GM10847 (cell line): ENCODE data around the gene HDAC4.

Experiments
- POLR2A ChIP-seq: IDR thresholded peaks from 2 replicates; pipeline ENCODE4 v1.6.1; 2011; ENCODE audit not compliant: insufficient read length; ENCODE audit errors: extremely low read depth

HDAC4 gene

DNA sequence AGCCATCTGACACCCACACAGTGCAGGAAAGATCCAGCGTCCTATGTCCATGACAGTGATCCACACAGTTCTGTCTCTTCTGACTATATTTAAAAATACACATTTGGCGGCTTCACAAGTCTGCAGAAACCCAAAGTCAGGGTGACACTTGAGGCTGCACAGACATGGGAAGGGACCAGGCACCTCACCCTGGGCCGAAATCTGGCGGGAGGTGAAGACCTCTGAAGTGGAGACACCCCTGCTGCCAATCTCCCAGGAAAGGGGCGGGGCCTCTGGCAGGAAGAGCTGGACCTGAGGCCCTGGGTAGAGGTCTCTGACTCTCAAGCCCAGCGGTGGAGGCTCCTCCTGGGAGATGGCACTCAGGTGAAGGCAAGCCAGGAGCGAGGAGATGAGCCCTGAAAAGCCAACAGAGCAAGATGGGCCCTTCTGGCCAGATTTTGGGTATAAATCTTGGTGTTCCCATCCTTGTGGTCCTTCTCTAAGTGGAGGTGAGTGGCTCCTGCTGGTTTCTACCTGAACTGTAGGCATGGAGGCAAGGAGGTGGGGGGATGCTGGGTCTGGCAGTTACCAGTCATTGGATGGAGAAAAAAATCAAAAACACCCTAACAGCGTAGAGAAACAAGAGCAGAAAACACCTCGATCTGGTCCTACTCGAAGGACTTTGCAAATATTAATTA is 248.4 kb downstream of the HDAC4 start:
- no peak for TF ChIP-seq POLR2A

DNA sequence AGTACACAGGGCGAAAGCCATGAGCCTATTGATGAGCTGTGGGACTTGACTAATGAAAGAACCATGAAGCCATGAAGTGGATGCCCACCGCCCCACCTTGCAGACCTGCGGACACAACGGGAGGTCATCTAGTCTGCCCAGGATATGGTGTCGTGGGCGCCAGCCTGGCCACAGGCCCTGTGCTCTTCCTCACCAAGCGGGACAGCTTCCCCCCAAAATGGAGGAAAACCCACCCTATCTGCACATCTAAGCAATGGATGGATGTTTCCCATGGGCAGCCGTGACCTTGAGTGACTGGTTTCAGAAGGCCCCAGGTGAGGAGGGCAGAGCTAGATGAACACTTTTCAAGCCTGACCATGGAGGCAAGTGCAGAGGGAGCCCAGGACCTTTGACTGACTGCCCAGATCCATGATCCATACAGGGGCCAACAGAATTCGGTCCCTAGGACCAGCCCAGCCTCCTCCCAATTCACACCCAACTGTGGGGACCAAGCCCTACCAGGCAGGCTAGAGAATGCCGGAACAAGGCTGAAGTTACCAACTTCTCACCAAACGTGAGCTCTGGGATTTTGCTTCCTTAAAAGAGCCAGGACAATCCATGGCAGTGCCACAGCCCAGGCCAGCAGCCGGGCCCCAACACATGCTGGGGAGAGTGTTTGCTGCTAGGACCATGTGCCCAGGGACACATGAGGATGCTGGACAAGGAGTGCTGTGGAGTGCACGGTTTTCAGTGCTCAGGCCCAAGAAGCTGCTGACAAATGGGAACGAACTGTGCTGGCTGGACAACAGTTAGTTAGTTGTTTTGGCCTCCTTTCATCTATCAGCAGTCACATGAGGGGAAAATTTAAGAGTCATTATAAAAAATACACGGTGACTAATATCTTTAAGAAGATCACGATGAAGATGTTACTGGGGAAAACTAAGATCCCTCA is 249.4 kb downstream of the HDAC4 start:
- no peak for TF ChIP-seq POLR2A

DNA sequence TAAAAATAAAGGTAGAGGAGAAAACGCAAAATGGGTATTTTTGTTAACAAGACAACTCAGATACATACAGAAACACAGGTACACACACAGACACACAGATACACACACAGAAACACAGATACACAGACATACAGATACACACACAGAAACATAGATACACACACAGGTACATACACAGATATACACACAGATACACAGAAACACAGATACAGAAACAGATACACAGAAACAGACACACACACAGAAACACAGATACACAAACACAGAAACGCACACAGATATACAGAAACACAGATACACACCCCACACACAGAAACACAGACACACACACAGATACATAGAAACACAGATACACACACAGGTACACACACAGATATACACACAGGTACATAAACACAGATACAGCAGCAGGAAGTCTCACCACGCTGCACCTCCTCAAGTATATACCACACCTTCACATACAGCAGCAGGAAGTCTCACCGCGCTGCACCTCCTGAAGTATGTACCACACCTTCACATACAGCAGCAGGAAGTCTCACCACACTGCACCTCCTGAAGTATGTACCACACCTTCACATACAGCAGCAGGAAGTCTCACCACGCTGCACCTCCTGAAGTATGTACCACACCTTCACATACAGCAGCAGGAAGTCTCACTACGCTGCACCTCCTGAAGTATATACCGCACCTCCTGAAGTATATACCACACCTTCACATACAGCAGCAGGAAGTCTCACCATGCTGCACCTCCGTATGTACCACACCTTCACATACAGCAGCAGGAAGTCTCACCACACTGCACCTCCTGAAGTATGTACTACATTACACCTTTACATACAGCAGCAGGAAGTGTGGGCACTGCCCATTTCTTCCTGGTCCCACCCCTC is 250.5 kb downstream of the HDAC4 start:
- no peak for TF ChIP-seq POLR2A

DNA sequence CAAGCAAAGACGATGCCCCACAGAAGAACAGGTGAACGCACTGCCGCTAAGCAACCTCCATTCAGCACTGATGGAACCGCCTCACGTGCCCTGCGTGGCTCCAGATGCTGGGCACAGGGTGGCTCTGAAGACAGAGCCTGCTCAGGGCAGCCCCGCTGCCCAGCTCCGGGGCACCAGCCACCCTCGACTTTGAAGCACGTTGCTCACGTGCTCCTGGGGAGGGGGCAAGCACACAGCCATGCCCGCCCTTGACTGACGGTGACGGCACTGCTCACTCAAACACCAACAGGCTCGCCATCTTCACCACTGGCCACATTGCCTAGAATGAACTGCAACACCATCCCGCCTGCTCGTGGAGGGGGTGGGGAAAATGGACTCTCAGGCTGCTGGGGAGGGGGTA is 251.3 kb downstream of the HDAC4 start:
- no peak for TF ChIP-seq POLR2A

DNA sequence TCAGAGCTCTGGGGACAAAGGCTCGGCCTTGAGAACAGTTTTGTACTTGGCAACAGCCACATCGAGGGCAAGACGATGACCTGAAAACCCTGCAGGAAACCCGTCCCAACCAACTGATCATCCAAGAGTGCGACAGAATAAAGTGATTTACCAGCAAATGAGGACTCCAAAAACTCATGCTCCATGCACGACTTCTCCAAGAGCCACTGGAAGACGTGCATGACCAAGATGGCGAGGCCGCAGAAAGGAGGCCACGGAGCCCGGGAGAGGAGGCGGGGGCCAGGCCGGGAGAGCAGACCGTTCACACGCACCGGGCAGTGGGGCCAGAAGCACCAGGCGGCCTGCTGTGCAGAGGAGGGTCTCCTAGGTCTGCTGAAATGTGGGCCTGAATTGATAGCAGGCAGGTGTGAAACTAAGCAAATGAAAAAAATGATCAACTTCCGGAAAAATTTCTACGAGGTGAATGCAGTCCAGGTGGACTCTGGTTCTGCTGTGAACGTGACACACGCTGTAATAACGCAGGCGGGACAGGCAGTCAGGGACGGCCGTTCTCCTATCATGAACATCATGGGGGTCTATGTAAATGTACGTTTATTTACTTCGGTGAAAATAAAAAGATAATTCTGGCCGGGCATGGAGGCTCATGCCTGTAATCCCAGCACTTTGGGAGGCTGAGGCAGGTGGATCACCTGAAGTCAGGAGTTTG is 252.2 kb downstream of the HDAC4 start:
- no peak for TF ChIP-seq POLR2A

DNA sequence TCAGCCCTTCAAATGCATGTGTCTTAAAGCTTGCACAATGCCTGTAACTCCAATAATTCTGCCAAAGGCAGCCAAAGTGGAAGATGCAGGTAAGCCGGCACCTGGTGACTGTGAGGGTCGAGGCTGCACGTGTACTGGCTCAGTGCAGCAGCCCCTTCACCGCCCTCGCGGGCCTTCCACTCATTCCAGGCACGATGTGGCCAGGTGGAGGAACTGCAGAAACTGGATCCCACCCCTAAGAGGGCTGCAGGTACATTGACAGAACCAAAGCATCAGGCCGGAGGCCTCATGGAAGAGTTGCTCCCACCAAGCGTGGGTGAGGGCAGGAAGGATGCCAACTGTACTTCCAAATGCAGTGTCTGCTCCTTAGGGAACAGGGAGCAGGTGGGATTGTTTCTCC is 253.4 kb downstream of the HDAC4 start:
- TF ChIP-seq POLR2A = no peak

DNA sequence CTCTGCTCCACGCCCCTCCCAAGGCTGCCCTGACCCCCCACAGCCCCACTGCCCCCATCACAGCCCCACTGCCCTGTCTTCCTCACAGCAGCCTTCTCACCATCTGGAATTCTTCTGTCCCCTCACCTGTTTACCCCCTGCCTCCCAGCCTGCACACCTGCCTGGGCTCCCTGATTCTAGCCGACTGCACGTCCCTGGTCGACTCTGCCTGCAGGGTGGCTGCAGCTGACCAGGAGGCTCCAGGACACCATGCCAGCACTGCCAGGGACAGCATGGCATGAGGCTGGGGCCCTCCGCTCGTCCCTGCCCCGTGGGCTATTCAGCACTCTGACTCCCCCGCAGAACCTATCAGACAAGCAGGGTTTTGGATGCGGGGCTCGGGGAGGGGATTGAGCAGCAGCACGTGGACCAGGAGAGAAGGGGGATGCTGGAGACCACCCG is 254.1 kb downstream of the HDAC4 start:
- no peak for TF ChIP-seq POLR2A

DNA sequence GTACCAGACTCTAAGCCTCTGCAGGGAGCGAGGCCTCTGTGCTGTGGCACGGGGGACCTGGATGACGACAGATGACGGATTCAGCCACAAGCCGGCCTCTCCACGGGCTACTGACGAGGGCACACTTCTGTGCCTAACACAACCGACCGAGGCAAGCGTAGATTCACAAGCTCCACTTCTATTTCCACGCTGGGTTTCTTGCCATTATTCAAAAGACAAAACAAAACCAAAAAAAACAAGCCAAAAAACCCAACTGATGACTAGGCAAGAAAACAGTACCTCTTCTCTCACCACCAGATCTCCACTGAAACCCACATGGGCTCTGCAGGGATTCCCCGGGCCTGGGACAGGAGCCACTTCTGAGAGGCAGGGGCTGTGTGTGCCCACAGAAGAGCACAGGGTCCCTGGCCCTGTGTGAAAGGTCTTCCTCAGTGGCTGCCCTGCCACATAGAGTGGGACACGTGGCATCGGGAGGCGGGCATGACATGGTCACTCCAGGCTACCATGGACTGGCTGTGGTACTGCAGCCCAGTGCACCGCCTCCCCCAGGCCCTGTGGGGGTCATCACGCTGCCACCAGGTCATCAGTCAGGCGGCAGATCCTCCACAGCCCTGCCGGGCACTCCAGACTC is 254.7 kb downstream of the HDAC4 start:
- no peak for TF ChIP-seq POLR2A

DNA sequence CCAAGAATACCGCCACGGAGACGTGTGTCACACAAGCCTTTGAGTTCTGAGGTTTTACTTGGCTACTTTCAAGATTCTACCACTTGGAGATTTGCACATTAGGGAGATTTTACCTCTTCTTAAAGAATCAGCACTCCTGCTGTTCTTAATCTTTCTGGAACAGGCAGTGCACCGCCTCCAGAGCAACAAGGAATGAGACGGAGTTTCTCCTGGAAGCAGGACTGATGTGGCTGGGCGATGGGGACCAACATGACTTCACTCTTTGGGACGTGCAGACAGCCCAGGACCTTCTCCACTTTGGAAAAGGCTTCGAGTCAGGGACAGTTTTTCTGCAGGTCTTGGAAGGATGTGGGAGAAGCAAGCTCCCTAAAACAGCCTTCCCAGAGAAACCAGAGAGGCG is 255.2 kb downstream of the HDAC4 start:
- no peak for TF ChIP-seq POLR2A

DNA sequence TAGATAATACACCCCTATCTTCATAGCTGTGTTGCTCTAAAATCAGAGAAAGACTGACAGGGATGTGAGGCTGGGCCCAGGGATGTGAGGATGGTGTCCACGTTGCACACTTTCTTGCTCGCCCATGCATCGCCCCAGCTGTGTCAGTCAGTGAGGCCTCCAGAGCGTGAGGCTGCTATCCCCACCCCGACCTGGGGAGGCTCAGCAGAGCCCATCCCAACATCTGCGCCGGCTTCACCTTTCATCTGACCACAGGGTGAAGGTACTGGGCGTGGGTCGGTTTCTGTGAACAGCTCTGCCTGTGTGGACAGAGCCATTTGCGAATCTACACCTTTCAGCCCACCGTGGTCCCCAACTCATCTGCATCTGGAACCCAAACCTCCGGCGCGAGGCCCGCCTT is 255.7 kb downstream of the HDAC4 start:
- no peak for TF ChIP-seq POLR2A

DNA sequence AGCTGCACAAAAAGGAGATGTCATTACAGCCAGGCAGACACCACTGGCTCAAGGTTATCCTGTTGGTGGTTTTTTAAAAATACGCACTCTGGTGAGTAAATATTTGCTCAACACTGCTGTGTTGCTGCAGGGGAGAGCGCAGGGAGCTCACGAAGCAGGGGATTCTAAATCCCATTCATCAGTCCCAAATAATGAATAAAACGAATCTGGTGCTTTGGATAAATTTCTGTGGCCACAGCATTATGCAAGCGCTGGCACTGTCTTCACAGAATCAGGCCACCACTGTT is 256.2 kb downstream of the HDAC4 start:
- TF ChIP-seq POLR2A = no peak

DNA sequence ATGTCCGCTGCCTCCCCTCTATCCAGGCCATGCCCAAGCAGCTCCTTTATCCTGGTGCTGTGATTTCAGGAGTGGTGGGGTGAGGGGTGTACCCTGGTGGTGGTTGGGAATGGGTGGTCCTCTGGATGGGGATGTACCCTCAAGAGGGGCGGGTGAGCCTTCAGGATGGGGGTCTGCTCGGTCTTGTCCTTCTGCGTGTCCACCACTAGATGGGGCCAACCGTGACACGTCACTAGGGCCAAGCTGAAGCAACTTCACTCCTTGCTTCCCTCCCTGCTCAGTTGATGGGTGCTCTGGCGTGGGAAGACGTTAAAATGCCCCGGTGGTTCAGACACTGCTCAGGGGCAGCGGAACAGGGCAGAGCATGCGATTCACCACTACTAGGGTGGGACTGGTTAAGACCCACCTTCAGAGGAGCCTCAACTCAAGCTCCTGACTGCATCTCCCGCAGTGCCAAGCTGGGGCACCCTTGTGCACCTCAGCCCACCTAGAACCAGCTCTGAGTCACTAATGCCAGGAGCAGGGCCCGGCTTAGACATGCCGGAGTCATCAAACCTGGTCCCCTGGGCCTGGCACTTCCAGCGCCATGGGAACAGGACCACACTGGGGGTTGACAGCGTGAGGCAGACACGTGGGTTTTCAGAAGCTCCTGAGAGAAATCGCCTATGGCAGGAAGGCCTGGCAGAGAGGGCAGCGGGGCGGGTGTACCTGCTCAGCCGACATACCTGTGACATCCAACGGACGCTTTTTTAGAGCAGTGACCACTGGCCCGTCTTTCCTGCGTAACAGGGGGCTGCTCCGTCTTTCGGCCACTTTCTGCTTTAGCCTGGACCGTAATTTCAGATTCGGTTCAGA is 256.7 kb downstream of the HDAC4 start:
- TF ChIP-seq POLR2A = no peak

DNA sequence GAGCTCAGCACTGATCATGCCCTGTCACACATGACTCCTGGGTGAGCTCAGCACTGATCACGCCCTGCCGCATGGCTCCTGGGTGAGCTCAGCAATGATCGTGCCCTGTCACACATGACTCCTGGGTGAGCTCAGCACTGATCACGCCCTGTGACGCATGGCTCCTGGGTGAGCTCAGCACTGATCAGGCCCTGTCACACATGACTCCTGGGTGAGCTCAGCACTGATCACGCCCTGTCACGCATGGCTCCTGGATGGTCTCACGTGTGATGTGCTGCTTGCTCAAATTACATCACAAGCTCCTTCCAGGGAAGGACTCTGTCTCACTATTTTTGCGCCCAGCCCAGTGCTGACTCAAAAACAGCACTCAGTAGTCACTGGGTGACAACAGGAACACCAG is 258.0 kb downstream of the HDAC4 start:
- TF ChIP-seq POLR2A = no peak

DNA sequence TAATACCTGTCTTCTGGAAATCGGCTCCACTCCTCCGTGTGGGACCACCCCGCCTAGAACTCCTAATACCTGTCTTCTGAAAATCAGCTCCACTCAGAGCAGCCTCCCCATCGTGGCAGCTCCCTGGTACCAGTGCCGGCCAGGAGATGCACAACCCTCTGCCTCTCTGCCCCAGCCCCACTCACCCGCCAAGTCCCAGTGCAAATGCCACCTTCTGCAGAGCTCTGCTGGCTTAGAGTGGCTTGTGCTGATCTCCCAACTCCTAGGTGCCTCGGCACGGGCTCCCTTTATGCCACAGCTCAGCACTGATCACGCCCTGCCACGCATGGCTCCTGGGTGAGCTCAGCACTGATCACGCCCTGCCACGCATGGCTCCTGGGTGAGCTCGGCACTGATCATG is 258.5 kb downstream of the HDAC4 start:
- no peak for TF ChIP-seq POLR2A
